Liver (tissue), 3 donors: Measurements from ENCODE around the gene NPW.

Source experiments
- GABPA ChIP-seq, 2 donors: IDR thresholded peaks in 1 of 2; conservative IDR thresholded peaks in 1 of 2; 2 replicates each; pipeline ENCODE4 v1.6.1; 2016; ENCODE audit warnings: antibody characterized with exemption in 2 of 2, mild to moderate bottlenecking in 1 of 2, moderate library complexity in 1 of 2
- JUND ChIP-seq, 2 donors: IDR thresholded peaks; 2 replicates each; pipeline ENCODE4 v1.6.1; 2016; ENCODE audit warnings: antibody characterized with exemption in 2 of 2
- NR2F2 ChIP-seq: IDR thresholded peaks from 2 replicates; pipeline ENCODE4 v1.6.1; 2016; ENCODE audit warnings: antibody characterized with exemption
- RAD21 ChIP-seq, 2 donors: IDR thresholded peaks; 2 replicates each; pipeline ENCODE4 v1.6.1; 2016; ENCODE audit warnings: antibody characterized with exemption in 2 of 2, mild to moderate bottlenecking in 2 of 2
- REST ChIP-seq: IDR thresholded peaks from 2 replicates; pipeline ENCODE4 v1.6.1; 2016; ENCODE audit warnings: antibody characterized with exemption, mild to moderate bottlenecking
- RXRA ChIP-seq, 2 donors: IDR thresholded peaks; 2 replicates each; pipeline ENCODE4 v1.6.1; 2017 to 2018; ENCODE audit warnings: antibody characterized with exemption in 2 of 2, mild to moderate bottlenecking in 1 of 2
- SP1 ChIP-seq: IDR thresholded peaks from 2 replicates; pipeline ENCODE4 v1.6.1; 2018; ENCODE audit warnings: antibody characterized with exemption, mild to moderate bottlenecking
- TAF1 ChIP-seq: conservative IDR thresholded peaks from 2 replicates; pipeline ENCODE4 v1.6.1; 2016; ENCODE audit warnings: antibody characterized with exemption, mild to moderate bottlenecking
- YY1 ChIP-seq: IDR thresholded peaks from 2 replicates; pipeline ENCODE4 v1.6.1; 2016; ENCODE audit warnings: antibody characterized with exemption, mild to moderate bottlenecking
- TF ChIP-seq, protein P1 (sequence below): fragments of 150-350 bp; IDR thresholded peaks from 2 replicates; pipeline ENCODE4 v1.5.1; 2017; ENCODE audit warnings: improper control_type of control experiment, low read depth, low read length; ENCODE audit not compliant: missing input control
- TF ChIP-seq, protein P2 (sequence below): IDR thresholded peaks from 2 replicates; pipeline ENCODE4 v1.6.1; 2016; ENCODE audit warnings: antibody characterized with exemption
- TF ChIP-seq, protein P3 (sequence below): IDR thresholded peaks from 2 replicates; pipeline ENCODE4 v1.6.1; 2016; ENCODE audit warnings: antibody characterized with exemption
- donor health status: healthy.
- donor health status: healthy.

DNA sequence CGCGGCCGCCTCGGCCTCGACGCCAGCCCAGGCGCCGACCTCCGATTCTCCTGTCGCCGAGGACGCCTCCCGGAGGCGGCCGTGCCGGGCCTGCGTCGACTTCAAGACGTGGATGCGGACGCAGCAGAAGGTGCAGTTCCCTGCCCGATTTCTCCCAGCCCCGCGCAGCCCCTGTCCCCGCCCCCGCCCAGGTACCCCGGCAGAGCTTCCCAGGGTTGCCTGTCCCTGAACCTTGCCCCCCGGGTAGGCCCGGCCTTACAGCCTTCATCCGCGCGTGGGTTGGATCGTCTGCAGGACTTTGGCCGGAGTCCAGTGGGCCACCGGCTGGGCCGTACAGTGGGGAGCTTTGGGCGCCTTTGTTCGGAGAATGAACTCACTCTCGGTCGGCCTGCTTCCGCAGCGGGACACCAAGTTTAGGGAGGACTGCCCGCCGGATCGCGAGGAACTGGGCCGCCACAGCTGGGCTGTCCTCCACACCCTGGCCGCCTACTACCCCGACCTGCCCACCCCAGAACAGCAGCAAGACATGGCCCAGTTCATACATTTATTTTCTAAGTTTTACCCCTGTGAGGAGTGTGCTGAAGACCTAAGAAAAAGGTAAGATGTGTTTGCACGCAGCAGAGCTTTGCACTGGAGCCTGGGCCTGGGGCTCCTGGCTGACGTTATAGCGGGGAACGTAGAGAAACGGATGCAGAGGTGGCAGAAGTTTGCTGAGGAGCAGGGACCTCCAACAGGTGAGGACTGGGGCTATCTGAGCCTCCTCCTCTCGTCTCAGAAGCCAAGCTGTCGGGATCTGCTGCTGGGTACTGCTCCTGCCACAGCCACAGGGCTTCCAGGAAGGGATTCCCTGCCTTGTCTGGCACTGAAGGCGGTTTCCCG lies 35.0 kb upstream of the NPW start:
- TF ChIP-seq, protein P1, sequence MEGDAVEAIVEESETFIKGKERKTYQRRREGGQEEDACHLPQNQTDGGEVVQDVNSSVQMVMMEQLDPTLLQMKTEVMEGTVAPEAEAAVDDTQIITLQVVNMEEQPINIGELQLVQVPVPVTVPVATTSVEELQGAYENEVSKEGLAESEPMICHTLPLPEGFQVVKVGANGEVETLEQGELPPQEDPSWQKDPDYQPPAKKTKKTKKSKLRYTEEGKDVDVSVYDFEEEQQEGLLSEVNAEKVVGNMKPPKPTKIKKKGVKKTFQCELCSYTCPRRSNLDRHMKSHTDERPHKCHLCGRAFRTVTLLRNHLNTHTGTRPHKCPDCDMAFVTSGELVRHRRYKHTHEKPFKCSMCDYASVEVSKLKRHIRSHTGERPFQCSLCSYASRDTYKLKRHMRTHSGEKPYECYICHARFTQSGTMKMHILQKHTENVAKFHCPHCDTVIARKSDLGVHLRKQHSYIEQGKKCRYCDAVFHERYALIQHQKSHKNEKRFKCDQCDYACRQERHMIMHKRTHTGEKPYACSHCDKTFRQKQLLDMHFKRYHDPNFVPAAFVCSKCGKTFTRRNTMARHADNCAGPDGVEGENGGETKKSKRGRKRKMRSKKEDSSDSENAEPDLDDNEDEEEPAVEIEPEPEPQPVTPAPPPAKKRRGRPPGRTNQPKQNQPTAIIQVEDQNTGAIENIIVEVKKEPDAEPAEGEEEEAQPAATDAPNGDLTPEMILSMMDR: no peak
- TF ChIP-seq YY1 (no peak), RAD21 (IDR thresholded peaks at IDR 0.05) (no peak), SP1 (peak; percentile 27), RXRA (IDR thresholded peaks at IDR 0.05) (peak in 1 of 2 donors; percentile 18), GABPA (IDR thresholded peaks at IDR 0.05 in 1 of 2, conservative IDR thresholded peaks at IDR 0.05 in 1 of 2) (no peak), TAF1 (no peak), REST (no peak), NR2F2 (no peak), JUND (IDR thresholded peaks at IDR 0.05) (no peak)
- TF ChIP-seq, protein P2, sequence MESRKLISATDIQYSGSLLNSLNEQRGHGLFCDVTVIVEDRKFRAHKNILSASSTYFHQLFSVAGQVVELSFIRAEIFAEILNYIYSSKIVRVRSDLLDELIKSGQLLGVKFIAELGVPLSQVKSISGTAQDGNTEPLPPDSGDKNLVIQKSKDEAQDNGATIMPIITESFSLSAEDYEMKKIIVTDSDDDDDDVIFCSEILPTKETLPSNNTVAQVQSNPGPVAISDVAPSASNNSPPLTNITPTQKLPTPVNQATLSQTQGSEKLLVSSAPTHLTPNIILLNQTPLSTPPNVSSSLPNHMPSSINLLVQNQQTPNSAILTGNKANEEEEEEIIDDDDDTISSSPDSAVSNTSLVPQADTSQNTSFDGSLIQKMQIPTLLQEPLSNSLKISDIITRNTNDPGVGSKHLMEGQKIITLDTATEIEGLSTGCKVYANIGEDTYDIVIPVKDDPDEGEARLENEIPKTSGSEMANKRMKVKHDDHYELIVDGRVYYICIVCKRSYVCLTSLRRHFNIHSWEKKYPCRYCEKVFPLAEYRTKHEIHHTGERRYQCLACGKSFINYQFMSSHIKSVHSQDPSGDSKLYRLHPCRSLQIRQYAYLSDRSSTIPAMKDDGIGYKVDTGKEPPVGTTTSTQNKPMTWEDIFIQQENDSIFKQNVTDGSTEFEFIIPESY: no peak
- TF ChIP-seq, protein P3, sequence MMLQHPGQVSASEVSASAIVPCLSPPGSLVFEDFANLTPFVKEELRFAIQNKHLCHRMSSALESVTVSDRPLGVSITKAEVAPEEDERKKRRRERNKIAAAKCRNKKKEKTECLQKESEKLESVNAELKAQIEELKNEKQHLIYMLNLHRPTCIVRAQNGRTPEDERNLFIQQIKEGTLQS: no peak
